HG03060 (cell line): ENCODE results near the gene GBA2.

Source experiments
- ATAC-seq: cut with Tn5 transposase; IDR thresholded peaks from one replicate; pipeline ENCODE4 v1.9.1; 2021; ENCODE audit warnings: low read depth, moderate number of reproducible peaks; ENCODE audit not compliant: unreplicated experiment

The GBA2 gene

GRCh38 chr9:35748858-35749514, at the start of gene GBA2, which contains the start of gene RGP1:
GBA2 (minus strand) TSS chr9:35749228; CDS start chr9:35748704, 524 bp downstream.
RGP1 (plus strand) TSS chr9:35749287; CDS start chr9:35749756, 469 bp downstream.
- no peak for ATAC-seq

GRCh38 chr9:35797311-35798109, 48.5 kb upstream of the GBA2 start:
- ATAC-seq, result no peak

GRCh38 chr9:35795695-35796094, 46.7 kb upstream of the GBA2 start:
- ATAC-seq, result no peak

- no peak for ATAC-seq
Measured at GRCh38 chr9:35793461-35793860, 44.4 kb upstream of the GBA2 start.

GRCh38 chr9:35792826-35793225, 43.8 kb upstream of the GBA2 start:
- ATAC-seq, result no peak

- ATAC-seq, result no peak
Measured at GRCh38 chr9:35792024-35792813, 43.2 kb upstream of the GBA2 start.

GRCh38 chr9:35791297-35791921, 42.4 kb upstream of the GBA2 start, which contains the start of gene NPR2:
NPR2 (plus strand) TSS chr9:35791591; CDS start chr9:35792409, 818 bp downstream.
- no peak for ATAC-seq

- ATAC-seq, result no peak
Measured at GRCh38 chr9:35790385-35791296, 41.6 kb upstream of the GBA2 start.

GRCh38 chr9:35790025-35790384, 41.0 kb upstream of the GBA2 start:
- ATAC-seq, result no peak

GRCh38 chr9:35789541-35789940, 40.5 kb upstream of the GBA2 start:
- ATAC-seq, result no peak

GRCh38 chr9:35783418-35783817, 34.4 kb upstream of the GBA2 start:
- no peak for ATAC-seq

- no peak for ATAC-seq
Measured at GRCh38 chr9:35781066-35781465, 32.0 kb upstream of the GBA2 start.

GRCh38 chr9:35778496-35778895, 29.5 kb upstream of the GBA2 start:
- no peak for ATAC-seq

- ATAC-seq, result no peak
Measured at GRCh38 chr9:35776018-35776417, 27.0 kb upstream of the GBA2 start.

GRCh38 chr9:35774907-35775635, 26.0 kb upstream of the GBA2 start:
- ATAC-seq, result no peak

GRCh38 chr9:35771943-35772342, 22.9 kb upstream of the GBA2 start:
- no peak for ATAC-seq

GRCh38 chr9:35771534-35771933, 22.5 kb upstream of the GBA2 start:
- no peak for ATAC-seq

GRCh38 chr9:35771075-35771433, 22.0 kb upstream of the GBA2 start:
- ATAC-seq, result no peak

- no peak for ATAC-seq
Measured at GRCh38 chr9:35769763-35770162, 20.7 kb upstream of the GBA2 start.
